Stimulated activated CD8-positive, alpha-beta memory T cell treated with anti-CD3 and anti-CD28 coated beads, Interleukin-12 subunit alpha, Interleukin-12 subunit beta, amount 100 ng/mL, for 24 hours (primary cell): ENCODE measurements around the gene SCFD2.
"Not testable (repeated sequence)": the region's sequence is repeated elsewhere in the genome, so short reads cannot be mapped to it uniquely, and the experiment has no call there.

Source experiments
- DNase-seq: peaks from one replicate; pipeline ENCODE4 v3.0.0-alpha.2; 2020; ENCODE audit errors: extremely low read depth

The SCFD2 gene

DNA sequence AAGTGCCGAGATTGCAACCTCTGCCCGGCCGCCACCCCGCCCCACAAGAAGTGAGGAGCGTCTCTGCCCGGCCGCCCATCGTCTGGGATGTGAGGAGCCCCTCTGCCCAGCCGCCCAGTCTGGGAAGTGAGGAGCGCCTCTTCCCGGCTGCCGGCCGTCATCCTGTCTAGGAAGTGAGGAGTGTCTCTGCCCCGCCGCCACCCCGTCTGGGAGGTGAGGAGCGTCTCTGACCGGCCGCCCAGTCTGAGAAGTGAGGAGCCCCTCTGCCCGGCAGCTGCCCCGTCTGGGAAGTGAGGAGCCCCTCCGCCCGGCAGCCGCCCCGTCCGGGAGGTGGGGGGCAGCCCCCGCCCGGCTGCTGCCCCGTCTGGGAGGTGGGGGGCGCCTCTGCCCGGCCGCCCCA lies 226.6 kb downstream of the SCFD2 start:
- not testable (repeated sequence) for DNase-seq

DNA sequence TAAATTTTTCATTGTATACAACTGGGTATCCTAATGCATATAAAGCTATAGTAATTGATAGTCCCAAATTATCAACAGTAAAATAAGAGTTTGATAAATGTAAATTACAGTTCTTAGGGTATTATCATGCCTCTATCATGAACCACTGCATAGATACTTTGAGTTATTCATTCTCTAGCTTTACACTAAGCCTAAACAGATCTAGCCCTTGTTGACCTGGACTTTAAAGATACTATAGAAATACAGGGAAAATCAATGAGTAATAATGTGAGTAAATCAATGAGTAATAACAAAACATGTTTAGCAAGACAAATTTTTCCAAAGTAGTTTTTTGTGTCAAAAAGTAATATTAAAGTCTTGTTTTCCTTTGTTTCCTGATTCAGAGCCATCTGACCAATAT lies 228.4 kb downstream of the SCFD2 start:
- no peak for DNase-seq

DNA sequence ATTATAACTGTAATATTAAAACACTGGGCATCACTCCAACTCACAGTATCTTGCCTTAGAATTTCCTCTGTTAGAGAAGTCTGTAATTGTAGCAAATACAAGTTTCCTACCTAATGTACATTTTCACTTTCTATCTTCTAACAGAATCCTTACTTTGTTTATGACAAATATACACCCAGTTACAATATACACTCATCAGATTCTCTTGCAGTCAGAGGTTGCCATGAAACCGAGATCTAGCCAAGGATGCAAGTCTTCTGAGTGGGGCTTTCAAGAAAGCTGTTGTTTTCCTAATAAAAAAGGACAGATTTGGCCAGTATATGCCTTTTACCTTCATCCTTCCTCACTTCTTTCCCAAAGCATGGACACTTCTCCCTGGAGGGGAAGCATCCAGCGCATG lies 228.9 kb downstream of the SCFD2 start:
- no peak for DNase-seq

DNA sequence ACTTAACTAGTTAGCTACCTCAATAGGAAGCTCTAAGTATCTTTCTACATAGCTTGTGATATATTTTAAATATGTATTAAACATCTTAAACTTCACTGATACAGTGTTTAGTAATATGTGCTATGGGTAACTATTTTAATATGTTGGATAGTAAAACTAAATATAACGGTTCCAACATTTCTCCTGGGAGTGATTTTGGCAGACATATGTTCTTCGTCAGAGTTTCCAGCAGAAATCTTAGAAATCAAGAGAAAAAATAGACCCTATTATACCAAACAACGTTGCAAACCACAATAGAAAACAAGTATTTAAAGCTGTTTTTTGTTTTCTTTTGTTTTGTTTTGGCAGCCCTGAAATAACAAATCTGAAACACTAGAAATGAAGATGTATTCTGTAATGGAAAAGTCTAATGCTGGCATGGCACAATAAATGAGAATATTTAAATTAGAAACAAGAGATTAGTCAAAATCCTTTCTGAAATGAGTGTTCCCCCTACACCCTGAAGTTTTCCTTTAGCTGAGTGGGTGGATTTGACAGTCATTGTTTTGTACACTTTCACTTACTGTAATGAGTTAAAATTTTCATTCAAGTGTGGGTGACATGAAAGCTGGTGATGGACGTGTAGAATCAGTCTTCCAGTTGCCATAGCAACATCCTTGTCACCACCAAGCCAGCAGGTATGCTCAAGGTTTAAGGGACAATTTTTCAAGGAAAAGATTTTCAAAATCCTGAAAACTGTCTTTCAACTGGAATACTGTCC lies 233.5 kb downstream of the SCFD2 start:
- DNase-seq: no peak

- no peak for DNase-seq
Measured at GRCh38 chr4:53131562-53131925, 234.3 kb downstream of the SCFD2 start.

GRCh38 chr4:53130896-53131561 lies 234.8 kb downstream of the SCFD2 start:
- no peak for DNase-seq

- no peak for DNase-seq
Measured at GRCh38 chr4:53128706-53129357, 237.0 kb downstream of the SCFD2 start.

- DNase-seq: no peak
Measured at GRCh38 chr4:53128231-53128630, 237.6 kb downstream of the SCFD2 start.

DNA sequence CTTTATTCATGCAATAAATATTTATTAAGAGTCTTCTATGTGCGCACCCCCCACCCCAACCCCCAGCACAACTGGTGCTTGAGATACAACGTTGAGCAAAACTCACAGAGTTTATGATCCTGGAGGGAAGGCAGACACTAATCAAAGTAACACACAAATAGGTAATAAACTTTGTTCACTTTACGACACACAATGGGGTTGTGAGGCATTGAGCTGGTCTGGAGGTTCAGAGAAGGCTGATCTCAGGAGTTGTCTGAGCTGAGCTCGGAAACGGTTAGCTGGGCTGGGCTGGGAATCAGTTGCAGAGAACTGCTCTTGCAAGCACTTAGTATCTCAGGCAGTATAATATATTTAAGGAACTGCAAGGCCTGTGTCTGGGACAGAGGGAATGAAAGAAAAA lies 238.5 kb downstream of the SCFD2 start:
- no peak for DNase-seq

DNA sequence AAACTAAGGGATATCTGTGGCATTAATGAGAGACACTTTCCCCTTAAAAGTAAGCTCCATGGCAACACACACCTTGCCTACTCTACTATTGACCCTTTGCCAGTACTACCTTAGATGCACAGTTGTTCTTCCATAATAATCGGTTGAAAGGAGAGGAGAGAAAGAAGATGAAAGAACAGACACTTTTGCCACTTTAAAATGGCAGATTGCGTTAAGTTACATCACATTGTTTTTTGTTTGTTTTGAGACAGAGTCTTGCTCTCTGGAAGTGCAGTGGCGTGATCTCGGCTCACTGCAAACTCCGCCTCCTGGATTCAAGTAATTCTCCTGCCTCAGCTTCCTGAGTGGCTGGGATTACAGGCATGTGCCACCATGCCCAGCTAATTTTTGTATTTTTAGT lies 239.8 kb downstream of the SCFD2 start:
- DNase-seq: no peak

GRCh38 chr4:53123819-53124218 lies 242.0 kb downstream of the SCFD2 start:
- no peak for DNase-seq

DNA sequence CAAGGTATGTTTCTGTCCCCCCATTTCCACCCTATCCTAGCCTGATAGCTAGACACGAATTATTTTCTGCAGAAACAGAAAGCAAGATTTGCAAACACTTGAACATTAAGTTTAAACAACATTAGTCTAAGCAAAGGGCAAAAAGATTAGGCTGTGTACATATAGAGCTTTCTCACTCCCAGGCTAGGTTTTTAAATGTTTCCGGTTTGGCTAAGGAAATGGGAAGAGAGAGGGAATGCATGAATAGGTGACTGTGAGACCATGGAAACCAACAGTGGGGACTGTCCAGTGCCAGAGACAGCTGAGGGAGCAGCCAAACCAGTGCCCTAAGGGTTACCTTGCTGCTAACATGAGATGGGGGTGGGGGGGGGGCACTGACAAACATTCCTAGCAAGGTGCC lies 242.7 kb downstream of the SCFD2 start:
- DNase-seq: no peak

GRCh38 chr4:53122280-53123116 lies 243.4 kb downstream of the SCFD2 start:
- DNase-seq: no peak

GRCh38 chr4:53121264-53121865 lies 244.5 kb downstream of the SCFD2 start:
- no peak for DNase-seq

DNA sequence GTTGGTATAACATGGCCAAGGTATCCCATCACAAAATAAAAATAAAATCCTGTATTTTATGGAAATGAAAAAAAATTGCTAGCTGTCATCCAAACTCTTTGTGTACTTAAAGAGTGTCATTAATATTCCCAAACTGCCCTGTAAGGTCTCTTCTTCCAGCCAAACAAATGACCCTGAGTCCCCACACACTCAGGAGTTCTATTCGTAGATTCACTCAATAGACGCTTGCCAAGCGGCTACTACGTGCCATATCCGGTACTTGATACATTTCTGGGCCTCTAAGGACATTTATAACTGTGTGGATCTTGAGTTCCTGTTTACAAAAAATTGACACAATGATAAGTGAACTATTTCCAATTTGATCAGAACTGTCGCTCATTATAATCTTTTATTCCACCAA lies 245.1 kb downstream of the SCFD2 start:
- no peak for DNase-seq

- DNase-seq: no peak
Measured at GRCh38 chr4:53119680-53120079, 246.2 kb downstream of the SCFD2 start.

GRCh38 chr4:53118676-53119075 lies 247.2 kb downstream of the SCFD2 start:
- no peak for DNase-seq

DNA sequence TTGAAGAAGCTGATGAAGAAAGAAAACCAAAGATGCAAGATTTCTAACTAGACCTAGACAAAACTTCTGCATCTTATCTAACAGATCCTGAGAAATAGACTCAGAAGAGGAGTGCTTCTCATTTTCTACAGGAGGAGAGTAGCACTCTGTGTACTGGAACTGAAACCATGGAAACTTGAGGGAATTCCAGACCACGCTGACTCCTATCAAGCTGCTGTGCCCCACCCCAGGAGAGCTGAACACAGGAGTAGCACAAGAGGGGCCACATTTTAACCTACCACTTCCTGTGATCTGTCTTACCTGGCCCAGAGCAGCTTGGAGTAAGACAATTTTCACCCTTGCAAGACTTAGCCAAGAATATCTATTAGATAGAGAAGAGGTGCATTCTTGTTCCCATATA lies 248.9 kb downstream of the SCFD2 start:
- DNase-seq: no peak

DNA sequence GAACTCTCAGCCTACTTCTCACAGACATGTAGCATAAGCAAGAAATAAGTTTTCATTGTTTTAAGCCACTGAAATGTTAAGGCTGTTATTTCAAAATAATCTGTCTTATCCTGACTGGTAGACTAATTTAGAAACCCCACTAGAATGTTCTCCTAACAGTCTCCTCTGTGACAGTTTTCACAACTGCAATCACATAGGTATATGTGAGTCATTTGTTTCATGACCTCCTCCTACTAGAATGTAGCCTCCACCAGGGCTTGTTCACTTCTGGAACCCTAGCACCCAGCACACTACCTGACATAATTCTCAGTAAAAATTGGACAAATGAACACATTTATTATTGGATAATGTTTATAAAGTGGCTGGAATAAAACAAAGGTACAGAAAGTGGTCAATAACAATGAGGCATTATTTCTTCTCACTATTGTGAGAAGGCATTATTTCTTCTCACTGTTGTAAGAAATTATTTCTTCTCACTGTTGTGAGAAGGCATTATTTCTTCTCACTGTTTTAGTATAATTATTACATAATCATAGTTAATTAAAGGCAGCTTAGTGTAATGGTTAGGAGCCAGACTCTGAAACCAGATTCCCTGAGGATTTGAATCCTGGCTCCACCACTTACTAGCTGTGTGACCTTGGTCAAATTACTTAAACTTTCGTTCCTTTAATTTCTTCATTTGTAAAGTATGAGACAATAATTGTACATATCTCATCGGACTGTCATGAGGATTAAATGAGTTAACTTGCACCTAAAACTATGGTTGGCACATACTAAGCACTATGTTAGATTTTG lies 252.2 kb downstream of the SCFD2 start:
- no peak for DNase-seq

- no peak for DNase-seq
Measured at GRCh38 chr4:53105313-53105712, 260.5 kb downstream of the SCFD2 start.

- no peak for DNase-seq
Measured at GRCh38 chr4:53103481-53103880, 262.4 kb downstream of the SCFD2 start.
